SK-N-SH (cell line): ENCODE measurements around the gene MCM5. TPM values are rescaled to one million over a fixed set of nuclear protein-coding genes. Genes with fewer than 3 reads are reported as not detected.

Source experiments
- CTCF ChIA-PET: fragments of 300-600, 350-600 bp; formaldehyde crosslinking; extraction: SDS; loops from one replicate; lab custom pipeline; 2021; lab: Yijun Ruan, JAX
- POLR2A ChIA-PET: fragments of 350-600 bp; sonication (Branson Sonifier 250); formaldehyde crosslinking; extraction: SDS; loops from one replicate; lab custom pipeline; 2020; ENCODE audit warnings: antibody characterized with exemption, inconsistent platforms; lab: Yijun Ruan, JAX
- DNase-seq: peaks from one replicate; pipeline ENCODE4 v3.0.0; 2012
- H2AFZ ChIP-seq: fragments of 200-600 bp; sonication (generic); 2 replicates; pipeline ENCODE4 v1.8.1; 2016; ENCODE audit warnings: antibody characterized with exemption, mild to moderate bottlenecking, low read depth
- H3F3A ChIP-seq: fragments of 200-600 bp; sonication (generic); replicated peaks from 2 replicates; pipeline ENCODE3; 2016; ENCODE audit warnings: antibody characterized with exemption, mild to moderate bottlenecking; ENCODE audit not compliant: insufficient read depth
- H3K27ac ChIP-seq, 2 experiments: fragments of 200-500 bp in 1 of 2; fragments of 200-600 bp in 1 of 2; sonication (Bioruptor generic) in 1 of 2; sonication (generic), shearing (Covaris generic) in 1 of 2; 2 replicates each; pipeline versions ENCODE4 v1.5.1 to v1.6.1; 2014 to 2016; ENCODE audit warnings: low read depth in 2 of 2, inconsistent platforms in 1 of 2, low read length in 1 of 2, mild to moderate bottlenecking in 1 of 2, mixed read lengths in 1 of 2
- H3K27me3 ChIP-seq: fragments of 200-600 bp; sonication (generic), shearing (Covaris generic); 2 replicates; pipeline ENCODE4 v1.6.1; 2016; ENCODE audit warnings: mixed run types; ENCODE audit not compliant: insufficient read depth
- H3K36me3 ChIP-seq, 2 experiments: fragments of 200-500 bp in 1 of 2; fragments of 200-600 bp in 1 of 2; sonication (Bioruptor generic) in 1 of 2; sonication (generic) in 1 of 2; replicated peaks in 1 of 2; 2 replicates each; pipeline versions ENCODE3 to v1.5.1; 2014 to 2016; ENCODE audit warnings: low read length in 1 of 2, mild to moderate bottlenecking in 1 of 2; ENCODE audit not compliant: insufficient read depth in 2 of 2, control insufficient read depth in 1 of 2
- H3K4me1 ChIP-seq, 2 experiments: fragments of 200-500 bp in 1 of 2; fragments of 200-600 bp in 1 of 2; sonication (Bioruptor generic) in 1 of 2; sonication (generic), shearing (Covaris generic) in 1 of 2; 2 replicates each; pipeline versions ENCODE4 v1.5.1 to v1.6.1; 2014 to 2016; ENCODE audit warnings: low read depth in 1 of 2, low read length in 1 of 2, mixed run types in 1 of 2; ENCODE audit not compliant: insufficient read depth in 2 of 2, control insufficient read depth in 1 of 2
- H3K4me2 ChIP-seq: fragments of 200-600 bp; sonication (generic), shearing (Covaris generic); 2 replicates; pipeline ENCODE4 v1.6.1; 2017; ENCODE audit warnings: mixed run types
- H3K4me3 ChIP-seq, 2 experiments: fragments of 200-500 bp in 1 of 2; fragments of 200-600 bp in 1 of 2; sonication (Bioruptor generic) in 1 of 2; sonication (generic), shearing (Covaris generic) in 1 of 2; 2 replicates each; pipeline versions ENCODE4 v1.5.1 to v1.8.1; 2014 to 2016; ENCODE audit warnings: low read depth in 2 of 2, inconsistent platforms in 1 of 2, low read length in 1 of 2, mild to moderate bottlenecking in 1 of 2, mixed read lengths in 1 of 2, moderate library complexity in 1 of 2
- H3K79me2 ChIP-seq: fragments of 200-600 bp; sonication (generic); 2 replicates; pipeline ENCODE4 v1.8.1; 2017; ENCODE audit warnings: mild to moderate bottlenecking; ENCODE audit not compliant: insufficient read depth
- H3K9ac ChIP-seq: fragments of 200-600 bp; sonication (generic); 2 replicates; pipeline ENCODE4 v1.6.1; 2017; ENCODE audit warnings: mixed run types
- H3K9me2 ChIP-seq: fragments of 200-600 bp; sonication (generic); 2 replicates; pipeline ENCODE4 v1.6.1; 2017; ENCODE audit warnings: mixed run types
- H3K9me3 ChIP-seq: fragments of 200-600 bp; sonication (generic); 2 replicates; pipeline ENCODE4 v1.6.1; 2017; ENCODE audit warnings: mixed run types, mild to moderate bottlenecking, moderate library complexity
- H4K20me1 ChIP-seq: fragments of 200-600 bp; sonication (generic); 2 replicates; pipeline ENCODE4 v1.6.1; 2017; ENCODE audit warnings: mild to moderate bottlenecking, mixed run types; ENCODE audit not compliant: insufficient read depth
- ELF1 ChIP-seq: IDR thresholded peaks from 2 replicates; pipeline ENCODE4 v1.4.0; 2012
- EP300 ChIP-seq, 2 experiments: IDR thresholded peaks; 2 replicates each; pipeline versions ENCODE4 v1.4.0 to v1.6.1; 2012; ENCODE audit warnings: borderline replicate concordance in 1 of 2, low read depth in 1 of 2, low read length in 1 of 2
- EZH2phosphoT487 ChIP-seq: fragments of 200-600 bp; sonication (generic); IDR thresholded peaks from 2 replicates; pipeline ENCODE4 v1.6.1; 2017; ENCODE audit warnings: low read depth, mixed run types, mild to moderate bottlenecking, antibody characterized with exemption, moderate library complexity, borderline replicate concordance
- FOXJ3 ChIP-seq: sonication (generic); formaldehyde crosslinking; IDR thresholded peaks from 2 replicates; pipeline ENCODE4 v1.5.1; 2020; ENCODE audit warnings: mild to moderate bottlenecking, missing genetic modification reagents
- GABPA ChIP-seq: IDR thresholded peaks from 2 replicates; pipeline ENCODE4 v1.4.0; 2012; ENCODE audit warnings: low read depth, mild to moderate bottlenecking
- MXI1 ChIP-seq: IDR thresholded peaks from 2 replicates; pipeline ENCODE4 v1.6.1; 2012; ENCODE audit warnings: mild to moderate bottlenecking, low read depth, low read length, improper control_type of control experiment
- NFIC ChIP-seq: IDR thresholded peaks from 2 replicates; pipeline ENCODE4 v1.4.0; 2012; ENCODE audit warnings: borderline replicate concordance
- NRF1 ChIP-seq: IDR thresholded peaks from 2 replicates; pipeline ENCODE4 v1.6.1; 2012; ENCODE audit warnings: low read depth, mild to moderate bottlenecking, low read length
- POLR2AphosphoS5 ChIP-seq: IDR thresholded peaks from 2 replicates; pipeline ENCODE4 v1.6.1; 2012; ENCODE audit warnings: low read depth, low read length
- RAD21 ChIP-seq: IDR thresholded peaks from 2 replicates; pipeline ENCODE4 v1.6.1; 2012; ENCODE audit warnings: mild to moderate bottlenecking, low read length
- RFX5 ChIP-seq: IDR thresholded peaks from 2 replicates; pipeline ENCODE4 v1.6.1; 2012; ENCODE audit warnings: mild to moderate bottlenecking, improper control_type of control experiment, low read length
- SMC3 ChIP-seq: IDR thresholded peaks from 2 replicates; pipeline ENCODE4 v1.6.1; 2012; ENCODE audit warnings: low read depth, low read length, improper control_type of control experiment
- TEAD4 ChIP-seq: IDR thresholded peaks from 2 replicates; pipeline ENCODE4 v1.4.0; 2012; ENCODE audit warnings: mild to moderate bottlenecking, borderline replicate concordance; ENCODE audit not compliant: insufficient read depth
- YY1 ChIP-seq: IDR thresholded peaks from 2 replicates; pipeline ENCODE4 v1.4.0; 2012; ENCODE audit warnings: low read depth, mild to moderate bottlenecking
- WGBS: methylation state at CpG from one replicate; pipeline ENCODE4 v1.1.6; 2017; ENCODE audit warnings: low lambda C conversion rate; 5-methylcytosine and 5-hydroxymethylcytosine counted together
- polyA plus RNA-seq, 3 experiments: library from polyadenylated mRNA; depleted of rRNA; stranded (reverse); fragments of >200 nt; gene quantifications; 2 replicates each; pipeline ENCODE4 v1.2.3, GENCODE V29; 2012
- TF ChIP-seq, protein P1 (sequence below): IDR thresholded peaks from 2 replicates; pipeline ENCODE4; 2012
- TF ChIP-seq, protein P2 (sequence below): IDR thresholded peaks from 2 replicates; pipeline ENCODE4 v1.4.0; 2012; ENCODE audit warnings: low read depth, borderline replicate concordance
- TF ChIP-seq, protein P3 (sequence below): IDR thresholded peaks from 2 replicates; pipeline ENCODE4 v1.4.0; 2012; ENCODE audit warnings: low read depth
- TF ChIP-seq, protein P4 (sequence below): fragments of 150-350 bp; IDR thresholded peaks from 2 replicates; pipeline ENCODE4 v1.6.1; 2017; ENCODE audit warnings: antibody characterized with exemption, low read length, low read depth, borderline replicate concordance

MCM5 gene
- polyA plus RNA-seq, 1 of the 3 experiments (the other 2 are of a cell fraction), result 42.9 TPM

DNA sequence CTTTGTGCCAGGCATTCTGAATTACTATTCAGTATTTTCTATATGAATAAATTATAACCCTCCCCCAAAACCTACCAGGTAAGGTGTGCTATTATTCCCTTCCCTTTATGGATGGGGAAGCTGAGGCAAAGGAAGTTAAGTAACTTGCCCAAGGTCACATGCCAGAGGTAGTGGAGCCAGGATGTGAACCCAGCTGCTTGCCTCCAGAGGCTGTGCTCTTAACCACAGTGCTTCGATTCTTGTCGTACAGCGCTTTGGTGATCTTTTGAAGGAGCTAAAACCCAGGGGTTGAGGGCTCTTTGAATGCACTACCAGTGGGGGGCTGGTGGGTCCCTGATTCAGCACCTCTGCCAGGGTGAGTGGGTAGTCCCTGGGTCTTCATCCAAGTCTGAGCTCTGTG, 18.8 kb downstream of the MCM5 start:
- no peaks in the 10 kb centered on the region for H3F3A ChIP-seq
- peaks cover 8 to 56% of the 10 kb centered on the region in 2 experiments for H3K36me3 ChIP-seq
- no peaks in the 10 kb centered on the region for H3K9me3 ChIP-seq
- TF ChIP-seq YY1, result no peak
- no peak for TF ChIP-seq ELF1
- no peak for TF ChIP-seq MXI1
- TF ChIP-seq EP300 (IDR thresholded peaks at IDR 0.05; ENCODE audit: borderline replicate concordance in 1 of 2, low read depth in 1 of 2, low read length in 1 of 2), result no peak
- no peak for TF ChIP-seq RAD21
- no peak for TF ChIP-seq RFX5
- no peak for TF ChIP-seq NRF1
- no peak for TF ChIP-seq TEAD4
- TF ChIP-seq, protein P1, sequence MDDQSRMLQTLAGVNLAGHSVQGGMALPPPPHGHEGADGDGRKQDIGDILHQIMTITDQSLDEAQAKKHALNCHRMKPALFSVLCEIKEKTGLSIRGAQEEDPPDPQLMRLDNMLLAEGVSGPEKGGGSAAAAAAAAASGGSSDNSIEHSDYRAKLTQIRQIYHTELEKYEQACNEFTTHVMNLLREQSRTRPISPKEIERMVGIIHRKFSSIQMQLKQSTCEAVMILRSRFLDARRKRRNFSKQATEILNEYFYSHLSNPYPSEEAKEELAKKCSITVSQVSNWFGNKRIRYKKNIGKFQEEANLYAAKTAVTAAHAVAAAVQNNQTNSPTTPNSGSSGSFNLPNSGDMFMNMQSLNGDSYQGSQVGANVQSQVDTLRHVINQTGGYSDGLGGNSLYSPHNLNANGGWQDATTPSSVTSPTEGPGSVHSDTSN, result no peak
- DNase-seq, result no peak
- H3K4me2 ChIP-seq, result no peak overlapping the region
- POLR2A ChIA-PET, result interaction anchor here (0.6 kb wide), 1 partner anchor 36 kb away, joined by 3 read pairs; no protein-coding TSS in a partner anchor
- no peak overlapping the region for H3K27ac ChIP-seq
- 100% methylated on average over 3 of the region's 3 CpGs for WGBS
- H3K27me3 ChIP-seq, result no peaks in the 10 kb centered on the region
- H2AFZ ChIP-seq, result no peak overlapping the region
- H3K79me2 ChIP-seq, result no peaks in the 10 kb centered on the region
- CTCF ChIA-PET, result interaction anchor here (0.6 to 3.5 kb wide), 3 partner anchors 12 to 68 kb away, joined by 3 to 31 read pairs (median 3); no protein-coding TSS in a partner anchor
- no peak overlapping the region for H3K4me3 ChIP-seq
- no peaks in the 10 kb centered on the region for H4K20me1 ChIP-seq
- H3K9me2 ChIP-seq, result no peaks in the 10 kb centered on the region
- no peak overlapping the region for H3K9ac ChIP-seq
- no peaks in the 10 kb centered on the region for H3K4me1 ChIP-seq

DNA sequence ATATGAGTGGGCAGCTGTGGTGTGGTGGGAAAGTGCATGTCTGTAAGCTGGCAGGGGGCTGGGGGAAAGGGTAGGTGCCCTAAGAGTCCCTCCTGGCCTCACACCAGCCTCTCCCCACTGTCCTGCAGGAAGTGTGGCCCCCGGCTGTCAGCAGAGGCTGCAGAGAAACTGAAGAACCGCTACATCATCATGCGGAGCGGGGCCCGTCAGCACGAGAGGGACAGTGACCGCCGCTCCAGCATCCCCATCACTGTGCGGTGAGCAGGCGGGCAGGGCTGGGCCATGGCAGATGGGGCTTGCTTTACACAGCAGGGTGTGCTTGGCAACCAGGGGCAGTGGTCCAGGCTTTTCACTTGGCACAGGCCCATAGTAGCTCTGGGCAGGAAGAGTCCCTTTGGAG, 19.8 kb downstream of the MCM5 start:
- CTCF ChIA-PET, result interaction anchor here (1.0 to 3.5 kb wide), 2 partner anchors 9 to 11 kb away, joined by 3 to 31 read pairs; no protein-coding TSS in a partner anchor
- Histone ChIP-seq H3K79me2 (no peaks in the 10 kb centered on the region), H3K36me3 (peaks cover 8 to 56% of the 10 kb centered on the region in 2 experiments), H4K20me1 (no peaks in the 10 kb centered on the region), H3K4me1 (no peaks in the 10 kb centered on the region), H3K9ac (no peak overlapping the region), H3K9me2 (no peaks in the 10 kb centered on the region), H3K27me3 (no peaks in the 10 kb centered on the region), H3K4me3 (no peak overlapping the region), H3K4me2 (no peak overlapping the region), H2AFZ (no peak overlapping the region), H3K27ac (no peak overlapping the region), H3K9me3 (no peaks in the 10 kb centered on the region), H3F3A (no peaks in the 10 kb centered on the region)
- TF ChIP-seq NRF1, result no peak
- DNase-seq, result no peak
- POLR2A ChIA-PET, result interaction anchor here (1.0 kb wide), 1 partner anchor 18 kb away, joined by 3 read pairs; no protein-coding TSS in a partner anchor
- WGBS, result 100% methylated on average over 2 of the region's 10 CpGs

DNA sequence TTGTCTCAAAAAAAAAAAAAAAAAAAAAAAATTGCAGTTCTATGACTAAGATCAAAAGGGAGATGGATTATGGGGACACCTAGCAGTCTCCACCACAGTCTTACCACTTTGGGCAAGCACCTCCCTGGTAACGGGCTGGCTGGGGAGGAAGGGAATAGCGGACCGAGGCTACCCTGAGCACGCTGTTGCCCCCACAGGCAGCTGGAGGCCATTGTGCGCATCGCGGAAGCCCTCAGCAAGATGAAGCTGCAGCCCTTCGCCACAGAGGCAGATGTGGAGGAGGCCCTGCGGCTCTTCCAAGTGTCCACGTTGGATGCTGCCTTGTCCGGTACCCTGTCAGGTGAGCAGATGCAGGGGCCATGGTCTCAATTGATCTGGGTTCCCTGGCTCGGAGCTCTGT, 21.2 kb downstream of the MCM5 start:
- Histone ChIP-seq H3K9me2 (no peaks in the 10 kb centered on the region), H3K79me2 (no peaks in the 10 kb centered on the region), H3K9me3 (no peaks in the 10 kb centered on the region), H3K36me3 (peaks cover 8 to 48% of the 10 kb centered on the region in 2 experiments), H3K4me3 (no peak overlapping the region), H3K4me2 (no peak overlapping the region), H3K27ac (no peak overlapping the region), H4K20me1 (no peaks in the 10 kb centered on the region), H2AFZ (no peak overlapping the region), H3F3A (no peaks in the 10 kb centered on the region), H3K9ac (no peak overlapping the region), H3K27me3 (no peaks in the 10 kb centered on the region), H3K4me1 (no peaks in the 10 kb centered on the region)
- CTCF ChIA-PET, result interaction anchor here (1.4 to 3.5 kb wide), 3 partner anchors 10 to 162 kb away, joined by 3 to 31 read pairs (median 3); no protein-coding TSS in a partner anchor
- POLR2A ChIA-PET, result interaction anchor here (1.1 kb wide), 1 partner anchor 18 kb away, joined by 3 read pairs; no protein-coding TSS in a partner anchor
- no peak for DNase-seq
- WGBS, result 100% methylated on average over 5 of the region's 12 CpGs
- TF ChIP-seq RFX5 (no peak), NFIC (no peak), ELF1 (no peak), FOXJ3 (CRISPR knock-in tag) (no peak), SMC3 (no peak), POLR2AphosphoS5 (no peak), EZH2phosphoT487 (no peak), GABPA (no peak)
- TF ChIP-seq, protein P2, sequence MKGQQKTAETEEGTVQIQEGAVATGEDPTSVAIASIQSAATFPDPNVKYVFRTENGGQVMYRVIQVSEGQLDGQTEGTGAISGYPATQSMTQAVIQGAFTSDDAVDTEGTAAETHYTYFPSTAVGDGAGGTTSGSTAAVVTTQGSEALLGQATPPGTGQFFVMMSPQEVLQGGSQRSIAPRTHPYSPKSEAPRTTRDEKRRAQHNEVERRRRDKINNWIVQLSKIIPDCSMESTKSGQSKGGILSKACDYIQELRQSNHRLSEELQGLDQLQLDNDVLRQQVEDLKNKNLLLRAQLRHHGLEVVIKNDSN, result no peak
- TF ChIP-seq, protein P3, sequence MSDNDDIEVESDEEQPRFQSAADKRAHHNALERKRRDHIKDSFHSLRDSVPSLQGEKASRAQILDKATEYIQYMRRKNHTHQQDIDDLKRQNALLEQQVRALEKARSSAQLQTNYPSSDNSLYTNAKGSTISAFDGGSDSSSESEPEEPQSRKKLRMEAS, result no peak
- TF ChIP-seq, protein P4, sequence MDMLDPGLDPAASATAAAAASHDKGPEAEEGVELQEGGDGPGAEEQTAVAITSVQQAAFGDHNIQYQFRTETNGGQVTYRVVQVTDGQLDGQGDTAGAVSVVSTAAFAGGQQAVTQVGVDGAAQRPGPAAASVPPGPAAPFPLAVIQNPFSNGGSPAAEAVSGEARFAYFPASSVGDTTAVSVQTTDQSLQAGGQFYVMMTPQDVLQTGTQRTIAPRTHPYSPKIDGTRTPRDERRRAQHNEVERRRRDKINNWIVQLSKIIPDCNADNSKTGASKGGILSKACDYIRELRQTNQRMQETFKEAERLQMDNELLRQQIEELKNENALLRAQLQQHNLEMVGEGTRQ, result no peak
